Measurements from ENCODE around the gene COX14.

COX14 gene

GRCh38 chr12:50084775-50085614, 27.0 kb upstream of the COX14 start, which contains the start of gene SMARCD1:
TSS of gene SMARCD1 (plus strand) at chr12:50085342. CDS start at chr12:50085370, 28 bp downstream.
- DNase-seq (ENCODE audit: low read depth): peak; percentile 91

GRCh38 chr12:50085615-50086072, 26.4 kb upstream of the COX14 start:
- no peak for DNase-seq (ENCODE audit: low read depth)

- no peak for DNase-seq (ENCODE audit: low read depth)
Measured at GRCh38 chr12:50086148-50086547, 25.9 kb upstream of the COX14 start.

- DNase-seq (ENCODE audit: low read depth): no peak
Measured at GRCh38 chr12:50087151-50087550, 24.9 kb upstream of the COX14 start.

- peak; percentile 75 for DNase-seq (ENCODE audit: low read depth)
Measured at GRCh38 chr12:50087995-50088394, 24.0 kb upstream of the COX14 start.

- peak; percentile 66 for DNase-seq (ENCODE audit: low read depth)
Measured at GRCh38 chr12:50088577-50089335, 23.3 kb upstream of the COX14 start.

- DNase-seq (ENCODE audit: low read depth): no peak
Measured at GRCh38 chr12:50089730-50090129, 22.3 kb upstream of the COX14 start.

GRCh38 chr12:50090391-50090790, 21.6 kb upstream of the COX14 start:
- no peak for DNase-seq (ENCODE audit: low read depth)

GRCh38 chr12:50097952-50098351, 14.1 kb upstream of the COX14 start:
- DNase-seq (ENCODE audit: low read depth): no peak

- peak; percentile 73 for DNase-seq (ENCODE audit: low read depth)
Measured at GRCh38 chr12:50099302-50100008, 12.6 kb upstream of the COX14 start.

GRCh38 chr12:50100561-50100960, 11.5 kb upstream of the COX14 start:
- DNase-seq (ENCODE audit: low read depth): no peak

- peak; percentile 60 for DNase-seq (ENCODE audit: low read depth)
Measured at GRCh38 chr12:50101663-50102062, 10.4 kb upstream of the COX14 start.

- no peak for DNase-seq (ENCODE audit: low read depth)
Measured at GRCh38 chr12:50102131-50102531, 9.9 kb upstream of the COX14 start.

GRCh38 chr12:50102646-50103309, 9.3 kb upstream of the COX14 start:
- DNase-seq (ENCODE audit: low read depth): no peak

- DNase-seq (ENCODE audit: low read depth): no peak
Measured at GRCh38 chr12:50103351-50103750, 8.7 kb upstream of the COX14 start.

- peak; percentile 54 for DNase-seq (ENCODE audit: low read depth)
Measured at GRCh38 chr12:50103767-50104321, 8.2 kb upstream of the COX14 start, which contains the start of gene GPD1. TSS of gene GPD1 (plus strand) at chr12:50104008. CDS start at chr12:50104051, 43 bp downstream.

GRCh38 chr12:50104417-50105366, 7.3 kb upstream of the COX14 start:
- DNase-seq (ENCODE audit: low read depth): no peak

GRCh38 chr12:50105913-50106450, 6.1 kb upstream of the COX14 start:
- DNase-seq (ENCODE audit: low read depth): no peak

- DNase-seq (ENCODE audit: low read depth): no peak
Measured at GRCh38 chr12:50106907-50107306, 5.1 kb upstream of the COX14 start.
